ENCODE measurements around the gene GOLIM4.
"Not testable (repeated sequence)": the region's sequence is repeated elsewhere in the genome, so short reads cannot be mapped to it uniquely, and the experiment has no call there.

The GOLIM4 gene

GRCh38 chr3:168095611-168096209, at the start of gene GOLIM4:
TSS of gene GOLIM4 (minus strand) at chr3:168095924. CDS start at chr3:168095285, 639 bp downstream.
- peak; percentile 95 to 99 for DNase-seq

- no peak for DNase-seq
Observed at GRCh38 chr3:168141405-168141998, 45.8 kb upstream of the GOLIM4 start.

- DNase-seq, result no peak
Observed at GRCh38 chr3:168139947-168140346, 44.2 kb upstream of the GOLIM4 start.

- no peak for DNase-seq
Observed at GRCh38 chr3:168138421-168138820, 42.7 kb upstream of the GOLIM4 start.

- DNase-seq, result no peak
Observed at GRCh38 chr3:168134931-168135330, 39.2 kb upstream of the GOLIM4 start.

- not testable (repeated sequence) for DNase-seq
Observed at GRCh38 chr3:168130250-168130649, 34.5 kb upstream of the GOLIM4 start.

GRCh38 chr3:168128463-168128862, 32.7 kb upstream of the GOLIM4 start:
- DNase-seq, result not testable (repeated sequence)

GRCh38 chr3:168127466-168127865, 31.7 kb upstream of the GOLIM4 start:
- no peak for DNase-seq

- DNase-seq, result no peak
Observed at GRCh38 chr3:168124791-168125190, 29.1 kb upstream of the GOLIM4 start.

DNA sequence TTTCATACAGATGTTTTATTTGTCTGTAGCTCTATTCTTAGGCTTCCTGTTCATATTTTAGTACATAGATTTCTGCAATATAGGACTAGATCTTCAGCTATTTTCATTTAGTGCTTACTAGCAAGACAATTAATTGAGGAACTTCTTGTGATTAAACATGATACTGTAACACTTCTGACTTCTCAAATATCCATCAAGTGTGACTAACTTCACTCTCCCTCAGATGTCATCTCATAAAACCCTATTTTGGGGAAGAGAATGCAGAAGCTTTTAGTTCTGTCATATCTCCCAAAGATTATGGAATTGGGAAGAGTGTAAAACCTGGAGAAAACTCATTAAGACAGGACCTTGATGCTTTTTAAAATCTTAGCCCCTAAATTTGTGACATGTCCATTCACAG, 28.6 kb upstream of the GOLIM4 start:
- no peak for DNase-seq

DNA sequence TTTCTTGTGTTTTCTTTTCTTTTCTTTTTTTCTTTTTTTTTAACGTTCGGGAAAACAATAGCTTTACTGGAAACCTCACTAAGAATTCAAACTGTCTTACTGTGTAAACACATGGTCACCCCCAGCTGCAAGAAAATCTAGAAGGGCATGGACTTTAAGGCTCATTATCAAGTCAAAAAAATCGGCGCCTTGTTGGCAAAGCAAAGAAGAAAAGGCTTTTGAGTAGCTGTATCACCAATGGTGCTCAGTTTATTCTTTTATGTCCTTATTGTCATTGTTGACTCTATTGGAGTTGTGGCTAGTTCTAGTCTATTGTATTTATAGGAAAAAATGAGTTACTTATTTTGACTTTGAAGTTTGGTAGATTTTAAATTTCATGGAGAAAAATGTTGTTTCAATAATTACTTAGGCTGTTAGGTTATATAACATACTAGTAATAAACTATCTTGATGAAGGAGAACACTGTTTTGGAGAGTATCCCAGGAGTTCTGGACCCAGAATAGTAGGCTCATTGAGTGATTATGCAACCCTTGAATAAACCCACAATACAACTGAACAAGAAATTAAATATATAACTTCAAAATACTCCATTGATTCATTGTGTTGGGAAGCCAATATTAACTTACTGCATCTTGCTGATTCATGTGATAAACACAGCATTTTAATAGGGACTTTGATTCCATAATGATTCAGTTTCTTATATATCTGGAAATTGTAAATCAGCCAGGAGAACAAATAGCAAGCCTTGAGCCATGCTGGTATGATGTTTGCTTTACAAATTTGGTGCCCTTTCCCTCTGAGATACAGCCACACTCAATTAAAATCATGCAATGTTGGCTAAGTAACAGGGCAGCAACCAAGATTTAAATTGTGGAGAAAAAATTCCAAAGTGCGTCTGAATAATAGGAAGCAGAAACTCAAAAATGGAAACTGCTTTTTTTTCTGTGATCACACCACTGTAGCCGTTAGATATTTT, 27.8 kb upstream of the GOLIM4 start:
- peak; percentile 56 to 62 for DNase-seq

- peak in 1 of 2 experiments; percentile 43 for DNase-seq
Observed at GRCh38 chr3:168121184-168122017, 25.7 kb upstream of the GOLIM4 start.

- peak in 1 of 2 experiments; percentile 19 for DNase-seq
Observed at GRCh38 chr3:168117853-168118313, 22.2 kb upstream of the GOLIM4 start.

- peak in 1 of 2 experiments; percentile 20 for DNase-seq
Observed at GRCh38 chr3:168117059-168117458, 21.3 kb upstream of the GOLIM4 start.

GRCh38 chr3:168116279-168116678, 20.6 kb upstream of the GOLIM4 start:
- DNase-seq, result peak in 1 of 2 experiments; percentile 62

DNA sequence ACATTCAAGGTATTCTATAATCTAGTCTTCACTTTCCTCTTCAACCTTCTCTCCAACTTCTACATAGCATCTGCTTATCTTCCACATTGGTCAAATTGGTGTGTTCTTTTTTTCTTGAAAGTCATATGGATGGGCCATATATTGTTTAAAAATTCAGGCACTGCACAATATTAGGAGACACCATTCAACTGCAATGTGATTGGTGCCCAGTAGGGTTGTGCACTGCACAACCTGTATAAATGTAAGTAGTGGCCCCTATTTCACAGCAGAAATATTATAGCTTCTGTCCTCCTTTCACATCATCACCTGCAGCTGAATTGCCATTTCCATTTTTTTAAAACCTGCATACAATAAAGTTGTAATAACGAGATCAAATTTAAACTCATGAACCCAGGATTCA, 18.1 kb upstream of the GOLIM4 start:
- no peak for DNase-seq

- DNase-seq, result no peak
Observed at GRCh38 chr3:168112894-168113293, 17.2 kb upstream of the GOLIM4 start.

GRCh38 chr3:168104361-168104760, 8.6 kb upstream of the GOLIM4 start:
- DNase-seq, result no peak

GRCh38 chr3:168102735-168103410, 7.1 kb upstream of the GOLIM4 start:
- DNase-seq, result no peak

DNA sequence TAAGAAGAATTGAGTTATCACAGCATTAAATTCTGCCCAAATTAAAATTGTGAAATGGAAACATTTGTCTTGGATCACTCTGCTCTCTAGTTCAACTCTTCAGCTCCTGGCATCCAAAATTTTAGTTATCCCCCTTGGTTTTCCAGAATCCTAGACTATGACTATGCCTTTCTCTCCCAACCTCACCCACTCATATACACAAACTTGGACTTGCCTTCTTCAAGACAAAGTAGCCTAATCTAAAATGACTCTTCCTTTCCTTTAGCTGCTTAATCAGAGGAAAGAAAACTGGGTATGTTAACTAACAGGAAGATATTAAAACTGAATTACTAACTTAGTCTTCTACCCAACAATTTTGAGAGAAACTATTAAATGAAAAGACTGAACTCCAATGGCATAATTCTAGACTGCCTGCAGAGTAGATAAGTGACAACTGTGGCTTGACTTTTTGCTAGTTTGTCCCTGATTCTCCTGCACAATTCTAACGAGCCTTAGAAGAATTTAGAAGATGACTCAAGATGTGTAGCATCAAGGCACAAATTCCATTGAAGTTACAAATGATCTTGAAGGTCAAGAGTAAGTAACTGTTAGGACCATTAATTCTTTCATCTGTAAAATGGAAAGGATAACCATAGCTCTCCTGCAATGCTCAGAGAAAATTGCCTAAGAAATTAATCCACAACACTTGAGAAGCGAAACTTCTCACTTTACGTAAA, 5.2 kb upstream of the GOLIM4 start:
- no peak for DNase-seq

GRCh38 chr3:168097381-168097780, 1.7 kb upstream of the GOLIM4 start:
- DNase-seq, result no peak

Data from NCI-H446 (cell line).